Small intestine (tissue), 7 donors: ENCODE results near the gene APMAP. TPM values are rescaled to one million over a fixed set of nuclear protein-coding genes. Genes with fewer than 3 reads are reported as not detected.

ENCODE experiments used
- DNase-seq, 2 donors: peaks; one replicate each; pipeline versions ENCODE4 v3.0.0 to v3.0.0-alpha.2; 2013
- FAIRE-seq: peaks from 2 replicates; lab custom pipeline; 2012; peaks lifted over from hg19 to GRCh38; lab: Jason Lieb, UNC
- H3K27ac ChIP-seq, 3 donors: one replicate each; pipeline ENCODE4 v1.5.1; 2013; ENCODE audit warnings: low read length in 2 of 3, mild to moderate bottlenecking in 2 of 3, control low read depth in 1 of 3, inconsistent platforms in 1 of 3, low read depth in 1 of 3, moderate library complexity in 1 of 3
- H3K27me3 ChIP-seq, 3 donors: one replicate each; pipeline ENCODE4 v1.6.1; 2013; ENCODE audit warnings: low read length in 3 of 3, inconsistent platforms in 1 of 3; ENCODE audit not compliant: control insufficient read depth in 3 of 3, insufficient read depth in 3 of 3
- H3K36me3 ChIP-seq, 3 donors: one replicate each; pipeline ENCODE4 v1.6.1; 2013; ENCODE audit warnings: low read length in 3 of 3, inconsistent platforms in 1 of 3, low read depth in 1 of 3, mild to moderate bottlenecking in 1 of 3, moderate library complexity in 1 of 3; ENCODE audit not compliant: control insufficient read depth in 3 of 3, insufficient read depth in 2 of 3
- H3K4me1 ChIP-seq, 3 donors: one replicate each; pipeline ENCODE4 v1.6.1; 2013; ENCODE audit warnings: low read length in 2 of 3, inconsistent platforms in 1 of 3, low read depth in 1 of 3, mild to moderate bottlenecking in 1 of 3, moderate library complexity in 1 of 3; ENCODE audit not compliant: control insufficient read depth in 3 of 3, insufficient read depth in 2 of 3
- H3K4me3 ChIP-seq, 3 donors: one replicate each; pipeline ENCODE4 v1.5.1; 2013; ENCODE audit warnings: low read length in 3 of 3, control low read depth in 1 of 3, inconsistent platforms in 1 of 3, low read depth in 1 of 3, mild to moderate bottlenecking in 1 of 3, moderate library complexity in 1 of 3
- H3K9me3 ChIP-seq, 2 donors: one replicate each; pipeline ENCODE4 v1.6.1; 2013; ENCODE audit warnings: low read depth in 1 of 2, low read length in 1 of 2; ENCODE audit not compliant: control insufficient read depth in 2 of 2, insufficient read depth in 1 of 2
- WGBS, 3 donors: extraction: QIAGEN DNeasy Blood & Tissue Kit; methylation state at CpG; one replicate each; pipeline ENCODE4 v1.1.7; 2013; 5-methylcytosine and 5-hydroxymethylcytosine counted together
- polyA plus RNA-seq, 4 donors: library from polyadenylated mRNA; stranded (reverse) in 3 of 4; unstranded in 1 of 4; fragments of 200-250 nt in 3 of 4; fragments of 120-200 nt in 1 of 4; gene quantifications; one replicate each; pipeline versions ENCODE4 v1.2.1 to v1.2.3, GENCODE V29; 2013
- donor health status: healthy with polysubstance abuse.
- donor health status: control.
- donor health status: control.
- donor health status: Bipolar disorder and iron deficiency.
- donor health status: healthy.

The APMAP gene
- polyA plus RNA-seq, 4 donors: 12.3 to 50.9 (median 34.1) TPM

- Histone ChIP-seq H3K9me3 (no peaks in the 10 kb centered on the region), H3K4me1 (peaks cover 0 to 11% (median 3%) of the 10 kb centered on the region in 3 donors), H3K27me3 (no peaks in the 10 kb centered on the region), H3K36me3 (peaks cover 10 to 90% (median 20%) of the 10 kb centered on the region in 3 donors), H3K4me3 (no peak overlapping the region), H3K27ac (no peak overlapping the region)
- 75 to 95% (median 82%) methylated on average over 11 of the region's 11 CpGs for WGBS, 3 donors
- DNase-seq (no peak), FAIRE-seq (no peak)
These were observed 23.4 kb upstream of the APMAP start for GRCh38 chr20:25015986-25016385.

GRCh38 chr20:25014816-25015215 lies 22.3 kb upstream of the APMAP start:
- 91 to 94% (median 93%) methylated on average over 11 of the region's 11 CpGs for WGBS, 3 donors
- no peak for FAIRE-seq
- no peaks in the 10 kb centered on the region for H3K9me3 ChIP-seq
- no peak for DNase-seq
- peaks cover 0 to 11% (median 3%) of the 10 kb centered on the region in 3 donors for H3K4me1 ChIP-seq
- H3K27ac ChIP-seq: no peak overlapping the region
- no peak overlapping the region for H3K4me3 ChIP-seq
- no peaks in the 10 kb centered on the region for H3K27me3 ChIP-seq
- H3K36me3 ChIP-seq: peaks cover 10 to 90% (median 24%) of the 10 kb centered on the region in 3 donors

DNA sequence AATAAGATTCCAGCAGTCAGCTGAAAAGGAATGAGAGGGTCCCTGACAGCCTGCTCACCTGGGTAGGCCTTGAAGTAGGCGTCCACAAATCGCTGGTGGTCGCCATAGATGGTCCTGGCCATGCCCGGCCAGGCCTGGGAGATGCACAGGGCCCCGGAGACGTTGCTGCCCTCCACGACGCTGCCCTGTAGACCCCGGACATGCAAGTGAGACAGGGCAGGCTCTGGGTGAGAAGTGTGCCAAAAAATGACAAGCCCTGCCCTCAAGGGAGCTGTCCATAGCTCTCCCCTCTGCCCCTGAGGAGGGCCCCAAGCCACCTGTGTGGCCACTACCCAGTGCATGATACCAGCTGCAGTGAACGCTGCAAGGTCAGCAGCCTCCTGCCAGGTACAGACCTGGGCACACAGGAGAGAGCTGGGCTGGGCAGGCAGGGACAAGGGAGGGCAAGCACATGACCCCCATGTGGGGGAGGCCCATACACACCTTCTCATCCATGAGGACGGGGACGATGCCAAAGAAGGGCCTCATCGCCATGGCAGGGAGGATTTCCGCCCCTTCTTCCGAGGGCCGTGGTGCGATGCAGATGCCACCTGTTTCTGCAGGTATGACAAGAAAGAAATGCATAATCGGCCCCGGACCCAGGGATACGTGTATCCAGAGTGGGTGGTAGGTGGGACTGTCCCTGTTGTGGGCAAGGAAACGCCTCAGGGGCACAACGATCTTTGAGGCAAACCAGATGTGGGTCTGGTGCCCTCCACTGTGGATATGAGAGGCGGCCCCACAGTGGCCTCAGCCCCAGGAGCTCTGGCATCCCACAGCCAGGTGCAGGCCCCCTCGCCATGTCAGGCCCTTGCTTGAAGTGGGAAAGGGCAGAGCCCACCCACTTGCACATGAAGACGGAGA lies 21.2 kb upstream of the APMAP start:
- 93 to 94% (median 93%) methylated on average over 25 of the region's 25 CpGs for WGBS, 3 donors
- no peak for DNase-seq
- peaks cover 0 to 11% (median 3%) of the 10 kb centered on the region in 3 donors for H3K4me1 ChIP-seq
- H3K27me3 ChIP-seq: no peaks in the 10 kb centered on the region
- no peaks in the 10 kb centered on the region for H3K9me3 ChIP-seq
- peaks cover 10 to 90% (median 30%) of the 10 kb centered on the region in 3 donors for H3K36me3 ChIP-seq
- no peak for FAIRE-seq
- H3K4me3 ChIP-seq: no peak overlapping the region
- no peak overlapping the region for H3K27ac ChIP-seq

DNA sequence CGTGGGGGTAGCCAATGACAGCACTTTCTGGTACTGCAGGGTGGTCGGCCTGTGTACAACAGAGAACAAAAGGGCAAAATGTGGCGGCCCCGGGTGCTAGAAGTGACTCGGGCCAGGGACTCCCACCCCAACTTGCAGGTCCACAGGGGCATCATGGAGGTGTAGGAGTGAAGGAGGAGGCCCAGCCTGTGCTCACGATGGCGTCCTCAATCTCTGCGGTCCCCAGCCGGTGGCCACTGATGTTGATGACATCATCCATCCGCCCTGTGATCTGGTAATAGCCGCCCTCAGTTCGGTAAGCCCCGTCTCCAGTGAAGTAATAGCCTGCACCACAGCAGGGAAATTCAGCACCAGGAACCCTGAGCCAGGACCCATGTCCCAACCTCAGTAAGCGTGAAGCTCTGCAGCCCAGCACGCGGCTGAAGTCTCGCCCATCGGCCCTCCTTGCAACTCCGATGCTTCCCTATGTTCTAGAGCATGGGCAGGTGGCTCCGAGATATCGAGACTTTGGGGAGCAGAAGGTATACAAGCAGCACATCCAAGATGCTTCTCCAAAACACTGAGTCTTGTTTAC lies 20.2 kb upstream of the APMAP start:
- no peak for FAIRE-seq
- Histone ChIP-seq H3K9me3 (no peaks in the 10 kb centered on the region), H3K4me3 (no peak overlapping the region), H3K36me3 (peaks cover 10 to 92% (median 33%) of the 10 kb centered on the region in 3 donors), H3K27me3 (no peaks in the 10 kb centered on the region), H3K27ac (no peak overlapping the region), H3K4me1 (peaks cover 0 to 8% (median 3%) of the 10 kb centered on the region in 3 donors)
- 94 to 96% (median 95%) methylated on average over 21 of the region's 21 CpGs for WGBS, 3 donors
- DNase-seq: no peak

- FAIRE-seq: no peak
- 95 to 96% (median 96%) methylated on average over 12 of the region's 12 CpGs for WGBS, 3 donors
- Histone ChIP-seq H3K4me1 (peaks cover 0 to 1% (median 0%) of the 10 kb centered on the region in 3 donors), H3K4me3 (no peak overlapping the region), H3K9me3 (no peaks in the 10 kb centered on the region), H3K27me3 (no peaks in the 10 kb centered on the region), H3K27ac (no peak overlapping the region), H3K36me3 (peaks cover 10 to 92% (median 40%) of the 10 kb centered on the region in 3 donors)
- DNase-seq: no peak
These were observed 19.3 kb upstream of the APMAP start for GRCh38 chr20:25011831-25012241.

DNA sequence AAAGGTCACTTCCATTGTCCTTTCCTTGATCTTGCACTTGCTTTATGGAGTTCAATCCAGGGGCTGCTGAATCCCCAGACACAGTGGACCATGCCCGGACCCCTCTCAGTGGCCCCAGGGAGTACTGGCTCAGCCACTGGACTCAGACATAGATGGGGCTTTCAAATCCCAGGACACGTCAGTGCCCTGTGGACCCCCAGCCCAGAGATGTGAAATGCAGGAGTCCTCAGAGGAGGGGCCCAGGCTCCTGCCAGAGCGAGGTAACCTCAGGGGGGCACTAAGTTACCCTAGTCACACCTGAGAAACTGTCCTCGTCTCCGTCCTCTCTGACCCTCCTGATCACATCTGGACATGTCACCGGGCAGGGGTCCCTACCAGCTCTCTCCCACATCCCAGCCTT lies 18.7 kb upstream of the APMAP start:
- H3K36me3 ChIP-seq: peaks cover 12 to 92% (median 45%) of the 10 kb centered on the region in 3 donors
- WGBS, 3 donors: 93 to 95% (median 94%) methylated on average over 6 of the region's 6 CpGs
- H3K4me1 ChIP-seq: no peaks in the 10 kb centered on the region
- no peak overlapping the region for H3K4me3 ChIP-seq
- no peaks in the 10 kb centered on the region for H3K27me3 ChIP-seq
- H3K9me3 ChIP-seq: no peaks in the 10 kb centered on the region
- DNase-seq: no peak
- H3K27ac ChIP-seq: no peak overlapping the region
- FAIRE-seq: no peak

GRCh38 chr20:25009218-25010145 lies 16.9 kb upstream of the APMAP start:
- no peaks in the 10 kb centered on the region for H3K4me1 ChIP-seq
- WGBS, 3 donors: 84 to 87% (median 87%) methylated on average over 10 of the region's 10 CpGs
- peaks cover 12 to 93% (median 56%) of the 10 kb centered on the region in 3 donors for H3K36me3 ChIP-seq
- H3K27ac ChIP-seq: no peak overlapping the region
- FAIRE-seq: no peak
- no peak for DNase-seq
- H3K4me3 ChIP-seq: no peak overlapping the region
- H3K27me3 ChIP-seq: no peaks in the 10 kb centered on the region
- H3K9me3 ChIP-seq: no peaks in the 10 kb centered on the region
